HCT116 (cell line): ENCODE results near the gene RILPL2. TPM values are rescaled to one million over a fixed set of nuclear protein-coding genes. Genes with fewer than 3 reads are reported as not detected.

Source experiments
- ATAC-seq: fragments of 200-7000 bp; cut with Tn5 transposase; 2 replicates; pipeline ENCODE4 v1.9.1; 2020; ENCODE audit warnings: mild to moderate bottlenecking, moderate library complexity
- BruUV-seq: library from RNA; stranded (reverse); fragments of 400-500 nt; replicated peaks from 2 replicates; lab custom pipeline; 2021; lab: Mats Ljungman, UMichigan
- CTCF ChIA-PET: fragments of 300-600 bp; sonication (Branson Sonifier 250); formaldehyde crosslinking; loops from one replicate; lab custom pipeline; 2021; ENCODE audit warnings: antibody characterized with exemption; lab: Charles Lee
- POLR2A ChIA-PET: fragments of 300-600, 350-600 bp; sonication (Branson Sonifier 250); formaldehyde crosslinking; loops from one replicate; lab custom pipeline; 2021; ENCODE audit warnings: antibody characterized with exemption; lab: Charles Lee
- RAD21 ChIA-PET, 2 experiments: fragments of 300-600 bp; sonication (Branson Sonifier 250); formaldehyde crosslinking; loops; one replicate each; lab custom pipeline; 2023; ENCODE audit warnings: low total read pairs in 2 of 2; ENCODE audit not compliant: uncharacterized antibody in 2 of 2, unreplicated experiment in 2 of 2, low non-redundant PET in 1 of 2; lab: Charles Lee
- DNase-seq: peaks from one replicate; pipeline ENCODE4 v3.0.0-alpha.2; 2010; ENCODE audit warnings: low read depth, low spot score
- H2AFZ ChIP-seq: fragments of 200-600 bp; shearing (Covaris generic), sonication (generic); 2 replicates; pipeline ENCODE4 v1.6.1; 2017; ENCODE audit warnings: low read depth, mixed run types, mixed read lengths, antibody characterized with exemption, low read length; ENCODE audit not compliant: poor library complexity, severe bottlenecking
- H3K27ac ChIP-seq: 2 replicates; pipeline ENCODE4 v1.5.1; 2012; ENCODE audit warnings: low read depth, low read length
- H3K27me3 ChIP-seq: fragments of 200-600 bp; sonication (generic); 2 replicates; pipeline ENCODE4 v1.6.1; 2016; ENCODE audit warnings: mixed run types, low read length, mixed read lengths; ENCODE audit not compliant: insufficient read depth
- H3K36me3 ChIP-seq, 2 experiments: fragments of 200-500 bp in 1 of 2; fragments of 200-600 bp in 1 of 2; sonication (Bioruptor generic) in 1 of 2; sonication (generic) in 1 of 2; 2 replicates each; pipeline versions ENCODE4 v1.5.1 to v1.6.1; 2014 to 2016; ENCODE audit warnings: low read length in 2 of 2, inconsistent platforms in 1 of 2, mixed read lengths in 1 of 2, mixed run types in 1 of 2; ENCODE audit not compliant: insufficient read depth in 2 of 2, control insufficient read depth in 1 of 2
- H3K4me1 ChIP-seq, 2 experiments: fragments of 200-600 bp in 1 of 2; sonication (generic) in 1 of 2; 2 replicates each; pipeline versions ENCODE4 v1.5.1 to v1.6.1; 2012 to 2017; ENCODE audit warnings: low read length in 2 of 2, inconsistent platforms in 1 of 2, mild to moderate bottlenecking in 1 of 2, mixed read lengths in 1 of 2, mixed run types in 1 of 2, moderate library complexity in 1 of 2; ENCODE audit not compliant: insufficient read depth in 2 of 2, control insufficient read depth in 1 of 2
- H3K4me2 ChIP-seq: fragments of 200-600 bp; sonication (generic); 2 replicates; pipeline ENCODE4 v1.6.1; 2017; ENCODE audit warnings: mixed run types, low read length, mixed read lengths
- H3K4me3 ChIP-seq, 2 experiments: fragments of 200-600 bp in 1 of 2; sonication (generic) in 1 of 2; replicated peaks in 1 of 2; 2 replicates each; pipeline ENCODE4 v1.5.1; 2011 to 2016; ENCODE audit warnings: low read length in 2 of 2, control low read depth in 1 of 2, low read depth in 1 of 2, mild to moderate bottlenecking in 1 of 2, mixed read lengths in 1 of 2, mixed run types in 1 of 2
- H3K79me2 ChIP-seq: fragments of 200-600 bp; sonication (generic); 2 replicates; pipeline ENCODE4 v1.6.1; 2017; ENCODE audit warnings: mild to moderate bottlenecking, mixed run types, low read length, moderate library complexity, mixed read lengths; ENCODE audit not compliant: insufficient read depth
- H3K9ac ChIP-seq: fragments of 200-600 bp; sonication (generic); 2 replicates; pipeline ENCODE4 v1.6.1; 2016; ENCODE audit warnings: low read length, mixed read lengths
- H3K9me2 ChIP-seq: fragments of 200-600 bp; sonication (generic), shearing (Covaris generic); 2 replicates; pipeline ENCODE4 v1.6.1; 2017; ENCODE audit warnings: mixed run types, mild to moderate bottlenecking, moderate library complexity; ENCODE audit not compliant: insufficient read depth
- H3K9me3 ChIP-seq, 2 experiments: fragments of 200-500 bp in 1 of 2; fragments of 200-600 bp in 1 of 2; sonication (Bioruptor generic) in 1 of 2; sonication (generic) in 1 of 2; 2 replicates each; pipeline ENCODE4 v1.6.1; 2014 to 2017; ENCODE audit warnings: low read length in 2 of 2, mixed read lengths in 2 of 2, inconsistent platforms in 1 of 2, low read depth in 1 of 2, mild to moderate bottlenecking in 1 of 2, mixed run types in 1 of 2, moderate library complexity in 1 of 2; ENCODE audit not compliant: control insufficient read depth in 1 of 2, insufficient read depth in 1 of 2
- H4K20me1 ChIP-seq: fragments of 200-600 bp; sonication (generic), shearing (Covaris generic); 2 replicates; pipeline ENCODE4 v1.6.1; 2017; ENCODE audit warnings: mixed run types, mild to moderate bottlenecking, moderate library complexity; ENCODE audit not compliant: insufficient read depth
- ATF3 ChIP-seq: IDR thresholded peaks from 2 replicates; pipeline ENCODE4 v1.6.1; 2012
- EGR1 ChIP-seq: IDR thresholded peaks from 2 replicates; pipeline ENCODE4 v1.6.1; 2012; ENCODE audit warnings: low read depth
- ELF1 ChIP-seq: IDR thresholded peaks from 2 replicates; pipeline ENCODE4 v1.6.1; 2012; ENCODE audit warnings: low read depth, borderline replicate concordance
- MAX ChIP-seq: IDR thresholded peaks from 2 replicates; pipeline ENCODE4 v1.6.1; 2012
- POLR2A ChIP-seq: IDR thresholded peaks from 2 replicates; pipeline ENCODE4 v1.7.0; 2011; ENCODE audit warnings: borderline replicate concordance; ENCODE audit not compliant: insufficient read depth, insufficient read length; ENCODE audit errors: extremely low read depth
- POLR2AphosphoS5 ChIP-seq: IDR thresholded peaks from 2 replicates; pipeline ENCODE4 v1.6.1; 2011; ENCODE audit warnings: mild to moderate bottlenecking, low read depth, low read length, moderate library complexity
- RAD21 ChIP-seq: IDR thresholded peaks from 2 replicates; pipeline ENCODE4 v1.6.1; 2012; ENCODE audit warnings: low read depth, mild to moderate bottlenecking
- REST ChIP-seq: IDR thresholded peaks from 2 replicates; pipeline ENCODE4 v1.6.1; 2012; ENCODE audit warnings: low read depth
- intact Hi-C: fragments of 100-400 bp; cut with micrococcal nuclease; formaldehyde crosslinking; loops from 2 replicates; pipeline ENCODE4 v1.10.0; 2022
- total RNA-seq: library from RNA; stranded (reverse); gene quantifications from one replicate; pipeline ENCODE4 v1.2.1, GENCODE V29; 2021; ENCODE audit not compliant: unreplicated experiment

Gene RILPL2
- total RNA-seq, 1 experiment from 2014 or later = 2.3 TPM

- CTCF ChIA-PET = interaction anchor here (1.1 kb wide), 1 partner anchor 23 kb away, joined by 5 read pairs; no protein-coding TSS in a partner anchor
- Histone ChIP-seq H2AFZ (no peak overlapping the region), H3K9me2 (no peaks in the 10 kb centered on the region), H3K36me3 (peaks cover 13 to 32% of the 10 kb centered on the region in 2 experiments; a peak in 3 of 4 replicates), H3K4me1 (peaks cover 16 to 31% of the 10 kb centered on the region in 2 experiments), H3K27ac (peak overlapping the region; percentile 70), H3K79me2 (peaks cover 84% of the 10 kb centered on the region), H3K4me3 (peak overlapping the region; percentile 59 to 77), H4K20me1 (no peaks in the 10 kb centered on the region), H3K27me3 (no peaks in the 10 kb centered on the region), H3K9me3 (no peaks in the 10 kb centered on the region), H3K4me2 (peak overlapping the region; percentile 99), H3K9ac (peak overlapping the region; percentile 73)
- TF ChIP-seq MAX (no peak), POLR2A (no peak), REST (no peak), EGR1 (no peak), ELF1 (no peak), RAD21 (no peak), POLR2AphosphoS5 (no peak), ATF3 (no peak)
- no peak for DNase-seq
- intact Hi-C loops = no loop called here
- POLR2A ChIA-PET = interaction anchor here (2.2 kb wide), 1 partner anchor 23 kb away, joined by 7 read pairs; no protein-coding TSS in a partner anchor
- peak; percentile 60 for ATAC-seq
- RAD21 ChIA-PET = no interaction called here
- BruUV-seq = no TSS peak
These were observed 48.1 kb downstream of the RILPL2 start for GRCh38 chr12:123388177-123388950.
